AG09309 (cell line): ENCODE measurements around the gene IMMP2L.

Experiments
- DNase-seq: peaks from one replicate; pipeline ENCODE4 v3.0.0-alpha.2; 2010; ENCODE audit warnings: low read depth
- H3K4me3 ChIP-seq: 2 replicates; pipeline ENCODE4 v1.5.1; 2011; ENCODE audit warnings: mild to moderate bottlenecking, low read depth, low read length, moderate library complexity; ENCODE audit not compliant: control insufficient read depth
- CTCF ChIP-seq: IDR thresholded peaks from 2 replicates; pipeline ENCODE4 v1.5.1; 2011; ENCODE audit warnings: mild to moderate bottlenecking, low read depth, low read length, inconsistent platforms; ENCODE audit not compliant: insufficient read depth, control insufficient read depth; ENCODE audit errors: missing control alignments

The IMMP2L gene

GRCh38 chr7:111568870-111569462, 6.7 kb upstream of the IMMP2L start:
- no peak overlapping the region for H3K4me3 ChIP-seq
- no peak for DNase-seq
- no peak for TF ChIP-seq CTCF

- no peak for DNase-seq
- TF ChIP-seq CTCF, result no peak
- no peak overlapping the region for H3K4me3 ChIP-seq
These were observed 6.1 kb upstream of the IMMP2L start for GRCh38 chr7:111568419-111568818.

GRCh38 chr7:111564078-111564477, 1.8 kb upstream of the IMMP2L start:
- no peak for DNase-seq
- no peak overlapping the region for H3K4me3 ChIP-seq
- no peak for TF ChIP-seq CTCF

- no peak for TF ChIP-seq CTCF
- H3K4me3 ChIP-seq, result peak overlapping the region; percentile 64
- no peak for DNase-seq
These were observed 713 bp downstream of the IMMP2L start for GRCh38 chr7:111561654-111561903.

- peak overlapping the region; percentile 64 for H3K4me3 ChIP-seq
- no peak for DNase-seq
- TF ChIP-seq CTCF, result no peak
These were observed 1.3 kb downstream of the IMMP2L start for GRCh38 chr7:111560773-111561653.

GRCh38 chr7:111558991-111559390, 3.3 kb downstream of the IMMP2L start:
- H3K4me3 ChIP-seq, result no peak overlapping the region
- DNase-seq, result no peak
- no peak for TF ChIP-seq CTCF
